HG02610 (cell line): Measurements from ENCODE around the gene FRMD4B.

Experiments used
- ATAC-seq: cut with Tn5 transposase; IDR thresholded peaks from one replicate; pipeline ENCODE4 v1.9.1; 2021; ENCODE audit warnings: mild to moderate bottlenecking, moderate library complexity; ENCODE audit not compliant: unreplicated experiment

The FRMD4B gene

GRCh38 chr3:69142090-69142489 lies 243.8 kb downstream of the FRMD4B start:
- no peak for ATAC-seq

GRCh38 chr3:69141313-69141712 lies 244.6 kb downstream of the FRMD4B start:
- ATAC-seq: no peak

GRCh38 chr3:69137412-69137811 lies 248.5 kb downstream of the FRMD4B start:
- ATAC-seq: no peak

- ATAC-seq: no peak
Observed at GRCh38 chr3:69137005-69137404, 248.9 kb downstream of the FRMD4B start.

GRCh38 chr3:69130689-69131088 lies 255.2 kb downstream of the FRMD4B start:
- peak; percentile 96 for ATAC-seq

GRCh38 chr3:69129531-69129930 lies 256.4 kb downstream of the FRMD4B start:
- ATAC-seq: no peak

- no peak for ATAC-seq
Observed at GRCh38 chr3:69128509-69128908, 257.4 kb downstream of the FRMD4B start.

GRCh38 chr3:69126999-69127398 lies 258.9 kb downstream of the FRMD4B start:
- ATAC-seq: no peak

- no peak for ATAC-seq
Observed at GRCh38 chr3:69126216-69126615, 259.7 kb downstream of the FRMD4B start.

- ATAC-seq: no peak
Observed at GRCh38 chr3:69122403-69122802, 263.5 kb downstream of the FRMD4B start, which contains the start of gene LMOD3. TSS of gene LMOD3 (minus strand) at chr3:69122595. CDS start at chr3:69122386, 209 bp downstream.

- ATAC-seq: no peak
Observed at GRCh38 chr3:69121950-69122349, 263.9 kb downstream of the FRMD4B start.

- ATAC-seq: no peak
Observed at GRCh38 chr3:69121513-69121912, 264.4 kb downstream of the FRMD4B start.

GRCh38 chr3:69120879-69121464 lies 264.9 kb downstream of the FRMD4B start:
- ATAC-seq: peak; percentile 68
